GM18861 (cell line): ENCODE data around the gene GNG7.

ENCODE experiments used
- ATAC-seq: cut with Tn5 transposase; IDR thresholded peaks from one replicate; pipeline ENCODE4 v1.9.1; 2021; ENCODE audit not compliant: unreplicated experiment

GNG7 gene

DNA sequence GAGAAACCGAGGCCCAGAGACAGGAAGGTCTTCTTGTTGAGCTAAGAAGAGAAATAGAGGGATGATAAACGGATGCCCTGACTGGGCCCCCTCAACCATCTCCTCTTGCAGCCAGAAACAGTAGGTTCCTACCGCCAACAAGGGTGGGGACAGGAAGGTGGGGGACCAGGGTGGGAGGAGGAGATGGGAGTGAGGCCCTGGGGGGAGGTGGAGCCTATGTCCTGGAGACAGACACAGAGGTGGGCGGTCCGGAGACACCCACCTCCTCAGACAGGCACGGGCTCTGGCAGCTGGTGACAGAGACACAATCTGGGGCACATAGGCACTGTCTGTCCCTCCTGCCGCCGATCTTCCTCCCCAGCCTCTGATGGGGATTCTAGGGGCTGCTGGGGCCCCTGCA lies 209.6 kb downstream of the GNG7 start:
- ATAC-seq = no peak

GRCh38 chr19:2491130-2491801 lies 211.2 kb downstream of the GNG7 start:
- ATAC-seq = no peak

DNA sequence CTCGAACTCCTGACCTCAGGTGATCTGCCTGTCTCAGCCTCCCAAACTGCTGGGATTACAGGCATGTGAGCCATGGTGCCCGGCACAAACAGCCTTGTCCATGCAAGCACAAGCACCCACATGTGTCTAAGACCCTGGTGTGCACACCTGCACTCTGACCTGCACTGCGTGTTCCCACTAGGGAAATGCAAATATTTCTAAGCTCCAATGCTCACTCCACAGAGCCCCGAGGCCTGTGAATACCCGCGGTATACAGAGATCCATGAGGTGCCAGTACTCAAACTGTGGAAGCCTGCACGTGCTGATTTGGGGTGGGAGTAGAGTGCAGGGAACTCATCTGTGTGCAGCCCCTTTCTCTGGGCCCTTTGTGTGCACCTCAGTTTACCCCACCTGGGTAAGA lies 211.8 kb downstream of the GNG7 start:
- ATAC-seq = no peak

- no peak for ATAC-seq
Observed at GRCh38 chr19:2488942-2489731, 213.4 kb downstream of the GNG7 start.

DNA sequence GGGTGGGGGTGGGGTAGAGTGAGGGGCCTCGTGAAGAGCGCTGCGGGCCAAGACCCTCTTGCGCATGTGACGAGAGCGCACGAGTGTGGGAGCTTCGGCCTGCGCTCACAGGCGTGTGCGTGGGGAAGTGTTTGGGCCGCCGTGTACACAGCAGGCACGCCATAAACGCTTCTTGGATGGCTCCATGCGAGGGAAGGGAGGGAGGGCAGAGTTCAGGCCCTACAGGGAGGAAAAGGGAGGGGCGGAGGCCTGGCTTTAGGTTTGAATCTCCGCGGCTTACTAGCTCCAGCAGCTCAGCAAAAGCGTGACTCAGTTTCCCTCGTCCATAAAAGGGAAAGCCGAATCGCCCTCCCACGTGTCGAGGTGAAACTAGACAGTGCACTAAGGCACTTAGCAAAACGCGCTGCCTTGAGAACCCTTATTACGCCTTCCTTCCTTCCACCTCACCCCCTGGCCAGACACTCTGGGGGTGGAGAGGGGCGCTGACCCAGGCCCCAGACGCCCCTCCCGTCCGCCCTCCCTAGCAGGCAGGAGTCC lies 214.0 kb downstream of the GNG7 start:
- ATAC-seq = no peak

- no peak for ATAC-seq
Observed at GRCh38 chr19:2487842-2488241, 214.7 kb downstream of the GNG7 start.

DNA sequence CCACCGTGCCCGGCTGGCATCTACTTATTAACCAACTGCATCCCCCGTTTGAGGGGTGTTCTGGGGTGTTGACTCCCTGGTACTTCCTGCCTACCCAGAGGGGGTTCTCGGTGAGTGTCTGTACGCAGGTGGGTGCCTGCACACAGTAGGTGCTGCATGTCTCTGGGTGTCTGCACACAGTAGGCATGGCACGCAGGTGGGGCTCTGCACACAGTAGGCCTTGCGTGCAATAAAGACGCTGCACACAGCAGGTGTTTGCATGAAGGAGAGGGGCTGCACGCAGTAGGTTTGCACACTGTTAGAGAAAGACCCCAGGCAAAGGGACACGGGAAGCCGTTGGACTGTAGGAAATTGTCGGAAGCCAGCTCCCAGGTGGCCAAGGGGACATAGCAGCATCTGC lies 215.4 kb downstream of the GNG7 start:
- no peak for ATAC-seq

GRCh38 chr19:2485428-2485827 lies 217.1 kb downstream of the GNG7 start:
- ATAC-seq = no peak

- ATAC-seq = no peak
Observed at GRCh38 chr19:2484178-2484937, 218.1 kb downstream of the GNG7 start.

DNA sequence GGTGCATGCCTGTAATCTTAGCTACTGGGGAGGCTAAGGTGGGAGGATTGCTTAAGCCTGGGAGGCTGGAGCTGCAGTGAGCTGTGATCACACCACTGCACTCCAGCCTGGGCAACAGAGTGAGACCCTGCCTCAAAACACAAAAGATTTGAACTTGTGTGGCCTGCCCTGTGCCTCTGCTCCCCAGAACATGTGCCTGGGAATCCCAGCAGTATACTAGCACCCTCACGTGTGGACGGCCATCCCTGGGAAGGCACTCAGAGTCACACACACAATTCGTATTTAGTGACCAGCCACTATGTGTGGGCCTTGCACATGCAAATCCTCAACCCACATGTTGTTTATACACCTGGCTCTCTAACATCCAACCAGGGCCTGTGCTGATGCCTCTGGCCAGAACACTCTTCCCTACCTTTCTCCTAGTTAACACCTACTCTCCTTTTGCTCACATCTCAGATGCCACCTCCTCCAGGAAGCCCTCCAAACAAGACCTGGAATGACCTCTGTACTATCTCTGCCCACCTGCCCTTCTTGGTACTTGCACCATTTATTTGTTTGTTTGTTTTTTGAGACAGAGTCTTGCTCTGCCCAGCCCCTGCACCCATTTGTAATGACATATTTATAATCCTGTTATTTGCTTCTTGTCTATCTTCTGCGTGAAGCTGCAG lies 218.9 kb downstream of the GNG7 start:
- no peak for ATAC-seq

- ATAC-seq = no peak
Observed at GRCh38 chr19:2483084-2483483, 219.4 kb downstream of the GNG7 start.

GRCh38 chr19:2482354-2483038 lies 220.0 kb downstream of the GNG7 start:
- ATAC-seq = no peak

GRCh38 chr19:2481466-2481865 lies 221.0 kb downstream of the GNG7 start:
- ATAC-seq = no peak

DNA sequence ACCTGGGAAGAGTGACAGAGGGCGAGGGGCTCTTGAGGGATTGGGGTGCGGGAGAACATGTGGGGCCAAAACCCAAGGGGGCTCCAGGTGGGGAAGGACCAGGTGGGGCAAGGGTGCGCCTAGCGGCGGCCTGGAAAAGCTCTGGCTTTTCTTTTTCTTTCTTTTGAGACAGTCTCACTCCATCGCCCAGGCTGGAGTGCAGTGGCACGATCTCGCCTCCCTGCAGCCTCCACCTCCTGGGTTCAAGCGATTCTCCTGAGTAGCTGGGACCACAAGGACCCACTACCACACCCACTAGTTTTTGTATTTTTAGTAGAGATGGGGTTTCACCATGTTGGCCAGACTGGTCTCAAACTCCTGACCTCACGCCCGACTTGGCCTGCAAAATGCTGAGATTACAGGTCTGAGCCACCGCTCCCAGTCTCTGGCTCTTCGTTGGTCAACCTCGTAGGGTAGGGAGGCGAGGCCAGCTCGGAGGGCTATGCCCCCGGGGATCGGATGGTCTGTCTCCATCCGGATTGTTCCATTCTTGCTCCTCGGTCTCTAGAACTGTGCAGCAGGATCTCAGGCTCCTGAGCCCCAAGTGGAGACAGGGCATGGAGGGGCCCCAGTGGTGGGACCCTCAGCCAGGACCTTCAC lies 222.8 kb downstream of the GNG7 start:
- no peak for ATAC-seq

DNA sequence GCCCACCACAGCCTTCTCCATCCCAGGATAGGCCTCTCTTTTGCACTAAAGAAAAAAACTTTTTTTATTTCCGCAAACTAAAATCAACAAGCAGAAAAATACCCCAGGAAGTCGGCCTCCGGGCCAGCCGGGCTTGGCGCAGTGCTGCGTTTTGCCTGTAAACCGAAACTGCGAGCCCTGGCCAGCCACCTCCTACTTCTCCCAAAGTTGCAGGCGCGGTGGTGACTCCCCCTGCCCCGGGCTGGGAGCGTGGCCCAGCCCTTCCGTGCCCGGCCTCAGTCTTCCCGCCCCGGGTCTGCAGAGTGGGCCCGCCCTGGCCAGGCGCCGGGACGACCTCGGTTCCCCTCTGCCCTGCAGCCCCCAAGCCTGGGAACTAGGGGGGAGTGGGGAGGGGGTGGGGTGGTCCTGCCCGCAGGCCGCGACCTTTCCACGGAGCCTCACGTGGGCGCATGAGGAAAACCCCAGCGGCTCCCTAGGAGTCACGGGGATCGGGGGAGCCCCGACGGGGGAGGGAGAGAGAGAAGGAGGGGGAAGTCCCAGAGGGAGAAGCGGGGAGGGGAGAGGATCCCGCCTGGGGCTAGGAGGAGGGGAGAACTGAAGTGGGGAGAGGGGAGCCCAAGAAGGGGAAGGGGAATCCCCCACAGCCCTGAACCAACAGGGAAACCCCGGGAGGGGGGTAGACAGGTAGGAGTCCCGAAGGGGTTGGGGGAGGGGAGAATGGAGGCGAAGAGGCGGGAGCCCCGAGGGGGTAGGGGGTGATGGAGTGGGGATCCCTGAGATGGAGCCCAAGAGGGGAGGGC lies 223.5 kb downstream of the GNG7 start:
- no peak for ATAC-seq

- ATAC-seq = no peak
Observed at GRCh38 chr19:2478278-2478755, 224.2 kb downstream of the GNG7 start.

GRCh38 chr19:2477732-2478191 lies 224.7 kb downstream of the GNG7 start:
- ATAC-seq = no peak

GRCh38 chr19:2477141-2477710 lies 225.3 kb downstream of the GNG7 start:
- ATAC-seq = no peak
